OCI-LY7 (cell line): ENCODE results near the gene PPP4R1. TPM values are rescaled to one million over a fixed set of nuclear protein-coding genes. Genes with fewer than 3 reads are reported as not detected.

Experiments used
- BruUV-seq: library from RNA; stranded (reverse); fragments of 400-500 nt; replicated peaks from 2 replicates; lab custom pipeline; 2021; lab: Mats Ljungman, UMichigan
- CTCF ChIA-PET: fragments of 300-600 bp; sonication (Branson Sonifier 250); formaldehyde crosslinking; loops from one replicate; lab custom pipeline; 2022; ENCODE audit warnings: antibody characterized with exemption; ENCODE audit not compliant: unreplicated experiment; lab: Charles Lee
- POLR2A ChIA-PET: fragments of 300-600 bp; sonication (Branson Sonifier 250); formaldehyde crosslinking; loops from one replicate; lab custom pipeline; 2022; ENCODE audit warnings: antibody characterized with exemption; lab: Charles Lee
- DNase-seq: peaks from one replicate; pipeline ENCODE4 v3.0.0-alpha.2; 2015; ENCODE audit warnings: low spot score
- H2AFZ ChIP-seq: fragments of 200-600 bp; sonication (generic), shearing (Covaris generic); 2 replicates; pipeline ENCODE4 v1.6.1; 2014; ENCODE audit warnings: mild to moderate bottlenecking, antibody characterized with exemption, low read length, moderate library complexity
- H3K27ac ChIP-seq: fragments of 200-600 bp; sonication (generic); 2 replicates; pipeline ENCODE4 v1.5.1; 2014; ENCODE audit warnings: mixed run types, low read depth, mild to moderate bottlenecking, moderate library complexity, low read length, inconsistent platforms; ENCODE audit not compliant: poor library complexity, severe bottlenecking
- H3K36me3 ChIP-seq: fragments of 200-600 bp; sonication (generic); 2 replicates; pipeline ENCODE4 v1.6.1; 2014; ENCODE audit warnings: mild to moderate bottlenecking, antibody characterized with exemption, low read length, moderate library complexity, mixed read lengths; ENCODE audit not compliant: insufficient read depth
- H3K4me1 ChIP-seq: fragments of 200-600 bp; sonication (generic); 2 replicates; pipeline ENCODE4 v1.5.1; 2014; ENCODE audit warnings: mild to moderate bottlenecking, low read length; ENCODE audit not compliant: insufficient read depth, poor library complexity, severe bottlenecking
- H3K4me2 ChIP-seq: fragments of 200-600 bp; sonication (generic); 2 replicates; pipeline ENCODE4 v1.6.1; 2014; ENCODE audit warnings: mild to moderate bottlenecking, low read length
- H3K4me3 ChIP-seq: fragments of 200-600 bp; sonication (generic); 2 replicates; pipeline ENCODE4 v1.5.1; 2014; ENCODE audit warnings: mild to moderate bottlenecking, low read depth, low read length; ENCODE audit not compliant: poor library complexity, severe bottlenecking
- H3K79me2 ChIP-seq: fragments of 200-600 bp; sonication (generic); 2 replicates; pipeline ENCODE4 v1.6.1; 2016; ENCODE audit warnings: low read depth, mild to moderate bottlenecking, low read length, moderate library complexity, mixed read lengths; ENCODE audit not compliant: insufficient read depth
- H3K9me2 ChIP-seq: fragments of 200-600 bp; sonication (generic); 2 replicates; pipeline ENCODE4 v1.6.1; 2016; ENCODE audit warnings: mild to moderate bottlenecking, low read length, mixed read lengths; ENCODE audit not compliant: insufficient read depth
- H3K9me3 ChIP-seq: fragments of 200-600 bp; sonication (generic); 2 replicates; pipeline ENCODE4 v1.6.1; 2014; ENCODE audit warnings: mild to moderate bottlenecking, mixed run types, low read length, mixed read lengths
- H4K20me1 ChIP-seq: fragments of 200-600 bp; sonication (generic); 2 replicates; pipeline ENCODE4 v1.6.1; 2014; ENCODE audit warnings: mild to moderate bottlenecking, antibody characterized with exemption, low read length, moderate library complexity, mixed read lengths; ENCODE audit not compliant: insufficient read depth
- CTCF ChIP-seq: fragments of 200-600 bp; sonication (generic); conservative IDR thresholded peaks from 2 replicates; pipeline ENCODE4 v1.5.1; 2014; ENCODE audit warnings: mild to moderate bottlenecking, antibody characterized with exemption, low read length, moderate library complexity, mixed read lengths
- EZH2phosphoT487 ChIP-seq: fragments of 200-600 bp; sonication (generic); IDR thresholded peaks from 2 replicates; pipeline ENCODE4 v1.6.1; 2018; ENCODE audit warnings: low read depth, borderline replicate concordance, mild to moderate bottlenecking, mixed run types, antibody characterized with exemption, low read length, moderate library complexity, mixed read lengths
- intact Hi-C: fragments of 100-400 bp; cut with micrococcal nuclease; formaldehyde crosslinking; loops from one replicate; pipeline ENCODE4 v1.10.0; 2022; ENCODE audit not compliant: unreplicated experiment
- total RNA-seq, 2 experiments: library from RNA; depleted of rRNA in 1 of 2; stranded (reverse); fragments of >200 nt in 1 of 2; shearing (Covaris generic) in 1 of 2; gene quantifications; 2 replicates each; pipeline ENCODE4 v1.2.3, GENCODE V29; 2014 to 2022

PPP4R1 gene
- total RNA-seq, 2 experiments from 2014 or later, result 64.9 to 72.4 TPM

- Histone ChIP-seq H3K9me3 (no peaks in the 10 kb centered on the region), H3K9me2 (no peaks in the 10 kb centered on the region), H3K79me2 (no peaks in the 10 kb centered on the region), H3K4me2 (no peak overlapping the region), H2AFZ (no peak overlapping the region; the same call in 1 of the 2 replicates), H4K20me1 (no peaks in the 10 kb centered on the region), H3K4me1 (peaks cover 7% of the 10 kb centered on the region), H3K4me3 (no peak overlapping the region), H3K36me3 (no peaks in the 10 kb centered on the region), H3K27ac (no peak overlapping the region)
- no peak for TF ChIP-seq EZH2phosphoT487
- DNase-seq, result no peak
- CTCF ChIA-PET, result no interaction called here
- intact Hi-C loops, result loop anchor here (10.0 kb wide), 2 partner anchors 555 to 905 kb away; partner anchors contain the start of gene NAPG
- POLR2A ChIA-PET, result interaction anchor here (1.1 kb wide), 1 partner anchor 46 kb away, joined by 3 read pairs; no protein-coding TSS in a partner anchor
- BruUV-seq, result no TSS peak
Measured at GRCh38 chr18:9619545-9619944, 5.2 kb upstream of the PPP4R1 start.

GRCh38 chr18:9619056-9619455 lies 4.7 kb upstream of the PPP4R1 start:
- Histone ChIP-seq H3K27ac (no peak overlapping the region), H3K4me1 (peaks cover 7% of the 10 kb centered on the region), H3K4me2 (no peak overlapping the region), H3K4me3 (no peak overlapping the region), H2AFZ (no peak overlapping the region; the same call in 1 of the 2 replicates), H3K36me3 (no peaks in the 10 kb centered on the region), H3K79me2 (no peaks in the 10 kb centered on the region), H4K20me1 (no peaks in the 10 kb centered on the region), H3K9me2 (no peaks in the 10 kb centered on the region), H3K9me3 (no peaks in the 10 kb centered on the region)
- POLR2A ChIA-PET, result interaction anchor here (0.6 to 1.1 kb wide), 6 partner anchors 8 to 971 kb away, joined by 3 to 5 read pairs (median 4); no protein-coding TSS in a partner anchor
- TF ChIP-seq EZH2phosphoT487 (no peak), CTCF (no peak)
- intact Hi-C loops, result loop anchor here (10.0 kb wide), 2 partner anchors 554 to 906 kb away; partner anchors contain the start of gene NAPG
- CTCF ChIA-PET, result no interaction called here
- no peak for DNase-seq
- no TSS peak for BruUV-seq

DNA sequence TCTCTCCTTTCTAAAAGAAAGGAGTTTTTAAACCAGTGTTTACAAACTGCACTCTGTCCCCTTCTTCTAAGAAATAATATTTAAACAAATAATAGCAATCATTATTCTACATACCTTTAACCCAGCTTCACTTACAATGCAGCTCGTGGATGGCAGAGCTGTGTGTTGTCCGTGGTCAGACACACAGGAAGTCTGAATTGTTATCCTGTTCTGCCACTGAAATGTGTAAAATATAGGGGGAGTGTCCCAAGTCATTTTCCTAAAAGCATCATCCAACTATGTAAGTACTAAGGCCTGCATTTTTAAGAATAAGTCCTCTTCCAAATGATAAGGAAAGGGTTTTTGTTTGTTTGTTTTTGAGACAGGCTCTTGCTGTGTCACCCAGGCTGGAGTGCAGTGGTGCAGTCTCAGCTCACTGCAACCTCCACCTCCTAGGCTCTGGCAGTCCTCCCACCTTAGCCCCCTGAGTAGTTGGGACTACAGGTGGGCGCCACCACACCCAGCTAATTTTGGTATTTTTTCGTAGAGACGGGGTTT lies 2.7 kb upstream of the PPP4R1 start:
- Histone ChIP-seq H3K27ac (no peak overlapping the region), H4K20me1 (0 out of 2 replicates have a peak, but pooled peaks cover under 1% of the 10 kb centered on the region), H2AFZ (no peak overlapping the region), H3K4me1 (peaks cover 17% of the 10 kb centered on the region), H3K36me3 (no peaks in the 10 kb centered on the region), H3K9me3 (no peaks in the 10 kb centered on the region), H3K4me3 (no peak overlapping the region), H3K79me2 (peaks cover 17% of the 10 kb centered on the region), H3K4me2 (no peak overlapping the region), H3K9me2 (no peaks in the 10 kb centered on the region)
- no TSS peak for BruUV-seq
- TF ChIP-seq CTCF (no peak), EZH2phosphoT487 (no peak)
- POLR2A ChIA-PET, result interaction anchor here (0.7 to 1.2 kb wide), 2 partner anchors 8 to 10 kb away, joined by 3 to 4 read pairs; no protein-coding TSS in a partner anchor
- CTCF ChIA-PET, result no interaction called here
- DNase-seq, result no peak
- intact Hi-C loops, result loop anchor here (1.0 to 10.0 kb wide), 3 partner anchors 10 to 908 kb away; partner anchors contain the start of gene NAPG
